HG03457 (cell line): Measurements from ENCODE around the gene SAMD7.

ENCODE experiments used
- ATAC-seq: cut with Tn5 transposase; IDR thresholded peaks from one replicate; pipeline ENCODE4 v1.9.1; 2021; ENCODE audit warnings: moderate number of reproducible peaks; ENCODE audit not compliant: unreplicated experiment

Gene SAMD7

GRCh38 chr3:169907944-169908343 lies 3.4 kb upstream of the SAMD7 start:
- no peak for ATAC-seq

- ATAC-seq: no peak
Measured at GRCh38 chr3:169913323-169913722, 2.0 kb downstream of the SAMD7 start.

- ATAC-seq: no peak
Measured at GRCh38 chr3:169914321-169914720, 2.9 kb downstream of the SAMD7 start.

- no peak for ATAC-seq
Measured at GRCh38 chr3:169923189-169923588, 11.8 kb downstream of the SAMD7 start.

- ATAC-seq: no peak
Measured at GRCh38 chr3:169923831-169924230, 12.5 kb downstream of the SAMD7 start.

GRCh38 chr3:169929830-169930519 lies 18.6 kb downstream of the SAMD7 start:
- ATAC-seq: no peak

GRCh38 chr3:169930843-169931242 lies 19.5 kb downstream of the SAMD7 start:
- no peak for ATAC-seq

GRCh38 chr3:169931747-169932520 lies 20.6 kb downstream of the SAMD7 start:
- peak; percentile 94 for ATAC-seq

GRCh38 chr3:169939320-169939719 lies 27.9 kb downstream of the SAMD7 start:
- ATAC-seq: no peak

- no peak for ATAC-seq
Measured at GRCh38 chr3:169939751-169940150, 28.4 kb downstream of the SAMD7 start.

GRCh38 chr3:169940470-169941181 lies 29.3 kb downstream of the SAMD7 start:
- peak; percentile 73 for ATAC-seq

GRCh38 chr3:169945313-169945712 lies 33.9 kb downstream of the SAMD7 start:
- peak; percentile 81 for ATAC-seq

- no peak for ATAC-seq
Measured at GRCh38 chr3:169946336-169946735, 35.0 kb downstream of the SAMD7 start.

GRCh38 chr3:169948559-169949448 lies 37.4 kb downstream of the SAMD7 start:
- ATAC-seq: no peak

- ATAC-seq: no peak
Measured at GRCh38 chr3:169952045-169952444, 40.7 kb downstream of the SAMD7 start.

GRCh38 chr3:169953462-169954141 lies 42.2 kb downstream of the SAMD7 start:
- no peak for ATAC-seq

GRCh38 chr3:169954142-169954756 lies 42.9 kb downstream of the SAMD7 start:
- peak; percentile 52 for ATAC-seq

GRCh38 chr3:169955406-169955805 lies 44.0 kb downstream of the SAMD7 start:
- ATAC-seq: no peak

- no peak for ATAC-seq
Measured at GRCh38 chr3:169964176-169964575, 52.8 kb downstream of the SAMD7 start.
